GM12878 (cell line): Measurements from ENCODE around the gene GYG2. TPM values are rescaled to one million over a fixed set of nuclear protein-coding genes. Genes with fewer than 3 reads are reported as not detected.

Experiments
- ATAC-seq: fragments of 200-7000 bp; cut with Tn5 transposase; 3 replicates; pipeline ENCODE4 v1.9.1; 2020; ENCODE audit warnings: mild to moderate bottlenecking, moderate library complexity
- BruUV-seq: library from RNA; stranded (reverse); fragments of 400-500 nt; replicated peaks from 2 replicates; lab custom pipeline; 2021; lab: Mats Ljungman, UMichigan
- CTCF ChIA-PET: fragments of 300-600 bp; sonication (Branson Sonifier 250); formaldehyde crosslinking; extraction: SDS; loops from one replicate; lab custom pipeline; 2021; ENCODE audit warnings: inconsistent platforms; lab: Yijun Ruan, JAX
- POLR2A ChIA-PET: fragments of 350-600 bp; formaldehyde crosslinking; extraction: SDS; loops from one replicate; lab custom pipeline; 2021; ENCODE audit warnings: inconsistent platforms; lab: Charles Lee
- RAD21 ChIA-PET: fragments of 300-600 bp; sonication (Branson Sonifier 250); formaldehyde crosslinking; loops from one replicate; lab custom pipeline; 2023; ENCODE audit warnings: antibody characterized with exemption; ENCODE audit not compliant: unreplicated experiment; lab: Charles Lee
- SMC1A ChIA-PET: fragments of 300-600 bp; sonication (Branson Sonifier 250); formaldehyde crosslinking; loops from one replicate; lab custom pipeline; 2023; ENCODE audit not compliant: unreplicated experiment, uncharacterized antibody; lab: Charles Lee
- DNase-seq: peaks from one replicate; pipeline ENCODE4 v3.0.0-alpha.2; 2011; ENCODE audit warnings: low read depth, low spot score
- FAIRE-seq: peaks from 3 replicates; lab custom pipeline; 2011; peaks lifted over from hg19 to GRCh38; lab: Jason Lieb, UNC
- H2AFZ ChIP-seq: 2 replicates; pipeline ENCODE4 v1.6.0; 2011; ENCODE audit warnings: low read depth, low read length, control low read depth; ENCODE audit not compliant: control insufficient read depth
- H3K27ac ChIP-seq: 2 replicates; pipeline ENCODE4 v1.5.1; 2011; ENCODE audit warnings: control low read depth; ENCODE audit not compliant: control insufficient read depth, insufficient read depth
- H3K27me3 ChIP-seq, 2 experiments: replicated peaks in 1 of 2; 2 replicates each; pipeline versions ENCODE4 v1.6.0 to v1.6.1; 2011; ENCODE audit warnings: low read length in 1 of 2; ENCODE audit not compliant: control insufficient read depth in 2 of 2, insufficient read depth in 2 of 2
- H3K36me3 ChIP-seq, 2 experiments: 2 replicates each; pipeline ENCODE4 v1.5.1; 2011; ENCODE audit warnings: low read length in 1 of 2; ENCODE audit not compliant: control insufficient read depth in 2 of 2, insufficient read depth in 2 of 2
- H3K4me1 ChIP-seq: 2 replicates; pipeline ENCODE4 v1.6.1; 2011; ENCODE audit warnings: mild to moderate bottlenecking, low read length, moderate library complexity, mixed read lengths; ENCODE audit not compliant: control insufficient read depth, insufficient read depth
- H3K4me2 ChIP-seq: 2 replicates; pipeline ENCODE4 v1.6.0; 2011; ENCODE audit warnings: control low read depth; ENCODE audit not compliant: control insufficient read depth, insufficient read depth
- H3K4me3 ChIP-seq: fragments of 200-600 bp; sonication (generic); 2 replicates; pipeline ENCODE4 v1.5.1; 2016
- H3K79me2 ChIP-seq: 2 replicates; pipeline ENCODE4 v1.6.0; 2011; ENCODE audit warnings: low read length; ENCODE audit not compliant: control insufficient read depth, insufficient read depth
- H3K9ac ChIP-seq: 2 replicates; pipeline ENCODE4 v1.8.0; 2011; ENCODE audit warnings: low read length, control low read depth, mixed read lengths; ENCODE audit not compliant: control insufficient read depth, insufficient read depth
- H3K9me3 ChIP-seq: replicated peaks from 3 replicates; pipeline ENCODE4 v1.5.1; 2011; ENCODE audit warnings: mild to moderate bottlenecking, low read length; ENCODE audit not compliant: control insufficient read depth, insufficient read depth
- H4K20me1 ChIP-seq: 2 replicates; pipeline ENCODE4 v1.6.0; 2011; ENCODE audit not compliant: control insufficient read depth, insufficient read depth
- ATF3 ChIP-seq: IDR thresholded peaks from 2 replicates; pipeline ENCODE4 v1.6.1; 2011; ENCODE audit warnings: low read depth, mild to moderate bottlenecking, low read length, moderate library complexity, borderline replicate concordance; ENCODE audit errors: extremely low read depth
- BHLHE40 ChIP-seq, 2 experiments: fragments of 450-650 bp in 1 of 2; IDR thresholded peaks; 2 replicates each; pipeline ENCODE4 v1.6.1; 2011 to 2017; ENCODE audit warnings: low read depth in 2 of 2, borderline replicate concordance in 1 of 2, improper control_type of control experiment in 1 of 2, low read length in 1 of 2, mild to moderate bottlenecking in 1 of 2
- HDAC6 ChIP-seq: fragments of 200-600 bp; sonication (generic); IDR thresholded peaks from one replicate; pipeline ENCODE4 v1.8.0; 2017; ENCODE audit warnings: antibody characterized with exemption; ENCODE audit not compliant: unreplicated experiment
- IRF3 ChIP-seq: fragments of 450-650 bp; IDR thresholded peaks from 2 replicates; pipeline ENCODE4 v1.6.1; 2014; ENCODE audit warnings: mild to moderate bottlenecking
- PAX5 ChIP-seq: IDR thresholded peaks from 2 replicates; pipeline ENCODE4 v1.6.1; 2011; ENCODE audit warnings: low read depth, low read length, borderline replicate concordance
- POLR2A ChIP-seq: IDR thresholded peaks from 2 replicates; pipeline ENCODE4 v1.6.1; 2011; ENCODE audit warnings: low read depth, mild to moderate bottlenecking, low read length
- RELA ChIP-seq: fragments of 450-650 bp; IDR thresholded peaks from 2 replicates; pipeline ENCODE4 v1.8.0; 2014; ENCODE audit warnings: borderline replicate concordance; ENCODE audit not compliant: partially characterized antibody
- TCF3 ChIP-seq: IDR thresholded peaks from 2 replicates; pipeline ENCODE4 v1.6.1; 2012; ENCODE audit warnings: low read depth, mild to moderate bottlenecking, low read length, borderline replicate concordance; ENCODE audit not compliant: insufficient read depth
- WGBS: methylation state at CpG from one replicate; pipeline ENCODE4 v1.1.6; 2016; ENCODE audit warnings: low lambda C conversion rate; ENCODE audit not compliant: insufficient replicate concordance, insufficient coverage; ENCODE audit errors: missing lambda C conversion rate; 5-methylcytosine and 5-hydroxymethylcytosine counted together
- in situ Hi-C: fragments of 300-500 bp; cut with MboI; formaldehyde crosslinking; loops from 9 replicates; pipeline ENCODE4 v1.14.3; 2018; ENCODE audit warnings: mixed read lengths
- intact Hi-C: fragments of 100-400 bp; cut with micrococcal nuclease; formaldehyde crosslinking; loops from one replicate; pipeline ENCODE4 v1.14.2; 2022; ENCODE audit not compliant: unreplicated experiment
- polyA plus RNA-seq, 11 experiments: library from polyadenylated mRNA; depleted of rRNA in 4 of 11; unstranded in 6 of 11; stranded (reverse) in 5 of 11; fragments of >200 nt; fragmentation: Nextera tagmentation in 4 of 11; fragmentation: Illumina TruSeq in 1 of 11; extraction: Ambion mirVana in 4 of 11; extraction: Trizol in 1 of 11; gene quantifications; 1 replicate in 1 of 11; 2 replicates in 10 of 11; pipeline versions ENCODE4 v1.2.1 to v1.2.3, GENCODE V29; 2011 to 2016; ENCODE audit warnings: inconsistent platforms in 2 of 11, missing spikeins in 2 of 11, low read depth in 1 of 11
- total RNA-seq, 4 experiments: library from RNA; depleted of rRNA in 3 of 4; stranded (reverse); fragments of >200 nt in 3 of 4; fragmentation: Illumina TruSeq in 1 of 4; extraction: Trizol in 1 of 4; gene quantifications; 2 replicates each; pipeline versions ENCODE4 v1.2.1 to v1.2.3, GENCODE V29; 2013 to 2021

The GYG2 gene
- total and polyA plus RNA-seq, 10 of the 15 experiments (the other 5 are each of a cell fraction or from before 2014, with no cell fraction given): 0.05 TPM; not detected in 9

- TF ChIP-seq IRF3: no peak
Observed at GRCh38 chrX:2928191-2928582, 99.5 kb downstream of the GYG2 start (continued).

- Histone ChIP-seq H2AFZ (peak within 1 kb of the TSS; percentile 28), H3K9ac (no peak within 1 kb of the TSS), H3K27me3 (no peaks in the 10 kb centered on the region), H3K9me3 (no peaks in the 10 kb centered on the region; the same call in 2 of the 3 replicates), H4K20me1 (no peaks in the 10 kb centered on the region), H3K36me3 (no peaks in the 10 kb centered on the region), H3K27ac (no peak within 1 kb of the TSS), H3K4me1 (no peaks in the 10 kb centered on the region)
- ChIA-PET CTCF (no interaction called here), POLR2A (no interaction called here), RAD21 (no interaction called here), SMC1A (no interaction called here)
- DNase-seq (no peak), FAIRE-seq (no peak)
- no TSS peak for BruUV-seq
- in situ Hi-C loops: no loop called here
- WGBS: 2% methylated on average over 42 of the region's 84 CpGs
- TF ChIP-seq TCF3 (no peak), PAX5 (peak; percentile 91; the same call in 1 of the 2 replicates), HDAC6 (peak; percentile 54), POLR2A (peak; percentile 72), RELA (no peak), ATF3 (no peak), BHLHE40 (IDR thresholded peaks at IDR 0.05; ENCODE audit: borderline replicate concordance in 1 of 2, low read depth in 2 of 2, low read length in 1 of 2) (no peak)
- TF ChIP-seq, all 136 proteins: peak for 3
- 0 out of 2 replicates have a peak within 1 kb of the TSS, but pooled peaks have one; percentile 22 for H3K4me3 ChIP-seq
- ATAC-seq: no peak
- intact Hi-C loops: no loop called here
- peak within 1 kb of the TSS; percentile 30; the same call in 1 of the 2 replicates for H3K4me2 ChIP-seq
- H3K79me2 ChIP-seq: no peaks in the 10 kb centered on the region
Observed at GRCh38 chrX:2928583-2929434, 100.1 kb downstream of the GYG2 start, which contains the start of gene ARSD. Gene ARSD, minus strand, starts transcription at chrX:2929339. Its CDS starts 64 bp downstream, at chrX:2929275.
